ENCODE results near the gene TAB2.

Gene TAB2

GRCh38 chr6:149362289-149362688, 44.8 kb downstream of the TAB2 start:
- Histone ChIP-seq H3K27ac (ENCODE audit: low read length) (no peak overlapping the region), H3K4me2 (ENCODE audit: low read length) (no peak overlapping the region), H3K4me3 (ENCODE audit: low read length) (no peak overlapping the region), H3K9ac (ENCODE audit: low read length) (no peak overlapping the region), H3K9me3 (ENCODE audit: insufficient read depth, low read length) (no peaks in the 10 kb centered on the region), H3K27me3 (ENCODE audit: low read depth, low read length) (no peaks in the 10 kb centered on the region), H3K4me1 (ENCODE audit: low read length) (no peaks in the 10 kb centered on the region), H4K20me1 (ENCODE audit: insufficient read depth, low read length) (peaks cover 94% of the 10 kb centered on the region), H3K79me2 (ENCODE audit: low read length) (peaks cover 98% of the 10 kb centered on the region), H2AFZ (ENCODE audit: low read depth, low read length) (no peak overlapping the region), H3K36me3 (replicated peaks; ENCODE audit: low read depth, low read length) (peaks cover 3% of the 10 kb centered on the region)
- TF ChIP-seq CTCF (IDR thresholded peaks at IDR 0.05; ENCODE audit: low read depth, low read length) (no peak), EZH2phosphoT487 (IDR thresholded peaks at IDR 0.05; ENCODE audit: low read depth) (no peak)

GRCh38 chr6:149363154-149363553, 45.6 kb downstream of the TAB2 start:
- no peak overlapping the region for H3K4me3 ChIP-seq (ENCODE audit: low read length)
- no peak for TF ChIP-seq EZH2phosphoT487 (IDR thresholded peaks at IDR 0.05; ENCODE audit: low read depth)
- no peak for TF ChIP-seq CTCF (IDR thresholded peaks at IDR 0.05; ENCODE audit: low read depth, low read length)
- no peaks in the 10 kb centered on the region for H3K4me1 ChIP-seq (ENCODE audit: low read length)
- H3K9ac ChIP-seq (ENCODE audit: low read length): no peak overlapping the region
- H3K79me2 ChIP-seq (ENCODE audit: low read length): peaks cover 99% of the 10 kb centered on the region
- H2AFZ ChIP-seq (ENCODE audit: low read depth, low read length): no peak overlapping the region
- no peak overlapping the region for H3K27ac ChIP-seq (ENCODE audit: low read length)
- H3K27me3 ChIP-seq (ENCODE audit: low read depth, low read length): no peaks in the 10 kb centered on the region
- peaks cover 3% of the 10 kb centered on the region for H3K36me3 ChIP-seq (replicated peaks; ENCODE audit: low read depth, low read length)
- H4K20me1 ChIP-seq (ENCODE audit: insufficient read depth, low read length): peaks cover 97% of the 10 kb centered on the region
- H3K4me2 ChIP-seq (ENCODE audit: low read length): no peak overlapping the region
- no peaks in the 10 kb centered on the region for H3K9me3 ChIP-seq (ENCODE audit: insufficient read depth, low read length)

- Histone ChIP-seq H3K36me3 (replicated peaks; ENCODE audit: low read depth, low read length) (peaks cover 7% of the 10 kb centered on the region), H2AFZ (ENCODE audit: low read depth, low read length) (no peak overlapping the region), H3K4me1 (ENCODE audit: low read length) (no peaks in the 10 kb centered on the region), H3K4me3 (ENCODE audit: low read length) (no peak overlapping the region), H3K79me2 (ENCODE audit: low read length) (peaks cover 99% of the 10 kb centered on the region), H3K9me3 (ENCODE audit: insufficient read depth, low read length) (no peaks in the 10 kb centered on the region), H3K27ac (ENCODE audit: low read length) (no peak overlapping the region), H3K9ac (ENCODE audit: low read length) (no peak overlapping the region), H3K27me3 (ENCODE audit: low read depth, low read length) (no peaks in the 10 kb centered on the region), H3K4me2 (ENCODE audit: low read length) (no peak overlapping the region), H4K20me1 (ENCODE audit: insufficient read depth, low read length) (peaks cover 97% of the 10 kb centered on the region)
- TF ChIP-seq CTCF (IDR thresholded peaks at IDR 0.05; ENCODE audit: low read depth, low read length) (no peak), EZH2phosphoT487 (IDR thresholded peaks at IDR 0.05; ENCODE audit: low read depth) (no peak)
Measured at GRCh38 chr6:149364557-149364956, 47.0 kb downstream of the TAB2 start.

GRCh38 chr6:149365197-149365596, 47.7 kb downstream of the TAB2 start:
- H3K36me3 ChIP-seq (replicated peaks; ENCODE audit: low read depth, low read length): peaks cover 12% of the 10 kb centered on the region
- no peaks in the 10 kb centered on the region for H3K9me3 ChIP-seq (ENCODE audit: insufficient read depth, low read length)
- H3K9ac ChIP-seq (ENCODE audit: low read length): no peak overlapping the region
- H3K4me2 ChIP-seq (ENCODE audit: low read length): no peak overlapping the region
- peaks cover 99% of the 10 kb centered on the region for H3K79me2 ChIP-seq (ENCODE audit: low read length)
- TF ChIP-seq EZH2phosphoT487 (IDR thresholded peaks at IDR 0.05; ENCODE audit: low read depth) (no peak), CTCF (IDR thresholded peaks at IDR 0.05; ENCODE audit: low read depth, low read length) (no peak)
- H3K4me1 ChIP-seq (ENCODE audit: low read length): 0 out of 2 replicates have a peak, but pooled peaks cover 4% of the 10 kb centered on the region
- no peak overlapping the region for H3K27ac ChIP-seq (ENCODE audit: low read length)
- H3K4me3 ChIP-seq (ENCODE audit: low read length): no peak overlapping the region
- no peak overlapping the region for H2AFZ ChIP-seq (ENCODE audit: low read depth, low read length)
- H3K27me3 ChIP-seq (ENCODE audit: low read depth, low read length): no peaks in the 10 kb centered on the region
- peaks cover 96% of the 10 kb centered on the region for H4K20me1 ChIP-seq (ENCODE audit: insufficient read depth, low read length)
